K562 (cell line): ENCODE data around the gene PIGX. TPM values are rescaled to one million over a fixed set of nuclear protein-coding genes. Genes with fewer than 3 reads are reported as not detected.

Experiments
- CREB5 ChIP-seq: fragments of 250-450 bp; sonication (Bioruptor Pico); IDR thresholded peaks from 2 replicates; pipeline ENCODE4 v1.5.0; 2020; ENCODE audit warnings: mild to moderate bottlenecking
- ESRRB ChIP-seq: fragments of 250-450 bp; sonication (Bioruptor Pico); IDR thresholded peaks from 2 replicates; pipeline ENCODE4 v1.5.0; 2020; ENCODE audit warnings: mild to moderate bottlenecking, moderate library complexity, borderline replicate concordance
- ETV1 ChIP-seq: fragments of 450-650 bp; conservative IDR thresholded peaks from 2 replicates; pipeline ENCODE4 v1.6.1; 2016; ENCODE audit warnings: missing genetic modification characterization, control low read depth, low read depth, missing compliant biosample characterization
- FUS ChIP-seq: fragments of 200-400 bp; formaldehyde crosslinking; optimal IDR thresholded peaks from 2 replicates; pipeline ENCODE3; 2017; ENCODE audit warnings: low read depth, low read length
- KLF6 ChIP-seq: fragments of 250-450 bp; sonication (Bioruptor Pico); IDR thresholded peaks from 2 replicates; pipeline ENCODE4 v1.4.0; 2020; ENCODE audit warnings: mild to moderate bottlenecking, moderate library complexity, borderline replicate concordance
- L3MBTL2 ChIP-seq: fragments of 450-650 bp; IDR thresholded peaks from 2 replicates; pipeline ENCODE4 v1.6.1; 2016; ENCODE audit warnings: mild to moderate bottlenecking, moderate library complexity
- MIER1 ChIP-seq: fragments of 450-650 bp; IDR thresholded peaks from 2 replicates; pipeline ENCODE4 v1.6.1; 2016; ENCODE audit warnings: antibody characterized with exemption, mild to moderate bottlenecking, low read depth
- NFRKB ChIP-seq: fragments of 450-650 bp; IDR thresholded peaks from 2 replicates; pipeline ENCODE4 v1.6.1; 2016; ENCODE audit warnings: low read depth
- PHTF2 ChIP-seq: fragments of 250-450 bp; sonication (Bioruptor Pico); IDR thresholded peaks from 2 replicates; pipeline ENCODE4 v1.5.0; 2021; ENCODE audit warnings: mild to moderate bottlenecking
- POLR3G ChIP-seq: IDR thresholded peaks from 2 replicates; pipeline ENCODE4 v1.6.1; 2011; ENCODE audit not compliant: insufficient read length, insufficient replicate concordance; ENCODE audit errors: extremely low read depth
- PYGO2 ChIP-seq: fragments of 450-650 bp; IDR thresholded peaks from 2 replicates; pipeline ENCODE4 v1.6.1; 2016; ENCODE audit warnings: mild to moderate bottlenecking, missing genetic modification characterization, moderate library complexity, missing compliant biosample characterization
- SETDB1 ChIP-seq: IDR thresholded peaks from one replicate; pipeline ENCODE4 v1.6.1; 2012; ENCODE audit warnings: low read length, control low read depth, inconsistent platforms
- TCF15 ChIP-seq: fragments of 250-450 bp; sonication (Bioruptor Pico); IDR thresholded peaks from 2 replicates; pipeline ENCODE4 v1.8.0; 2022; ENCODE audit warnings: moderate library complexity, mild to moderate bottlenecking, inconsistent platforms
- TRIM28 ChIP-seq: fragments of 450-650 bp; IDR thresholded peaks from 2 replicates; pipeline ENCODE4 v1.6.1; 2017
- ZBTB11 ChIP-seq, 3 experiments: fragments of 200-800 bp in 1 of 3; fragments of 250-450 bp in 1 of 3; fragments of 450-650 bp in 1 of 3; sonication (Bioruptor Pico) in 1 of 3; sonication (Bioruptor generic) in 1 of 3; formaldehyde crosslinking in 1 of 3; IDR thresholded peaks; 2 replicates each; pipeline versions ENCODE4 v1.6.1 to v1.8.0; 2016 to 2022; ENCODE audit warnings: mild to moderate bottlenecking in 2 of 3, missing genetic modification characterization in 2 of 3, missing compliant biosample characterization in 1 of 3, moderate library complexity in 1 of 3
- ZNF655 ChIP-seq: fragments of 250-450 bp; sonication (Bioruptor Pico); IDR thresholded peaks from 2 replicates; pipeline ENCODE4 v1.5.0; 2021
- polyA plus RNA-seq, 8 experiments: library from polyadenylated mRNA; depleted of rRNA in 4 of 8; stranded (reverse) in 5 of 8; unstranded in 3 of 8; fragments of >200 nt; fragmentation: Nextera tagmentation in 2 of 8; fragmentation: Illumina TruSeq in 1 of 8; extraction: Ambion mirVana in 2 of 8; extraction: Trizol in 1 of 8; gene quantifications; 2 replicates each; pipeline versions ENCODE4 v1.2.1 to v1.2.3, GENCODE V29; 2011 to 2014; ENCODE audit warnings: inconsistent platforms in 1 of 8, missing spikeins in 1 of 8
- total RNA-seq, 7 experiments: library from RNA; depleted of rRNA in 6 of 7; stranded (reverse); fragments of >200 nt in 6 of 7; fragmentation: Illumina TruSeq in 2 of 7; extraction: Trizol in 2 of 7; gene quantifications; 2 replicates each; pipeline versions ENCODE4 v1.2.1 to v1.2.3, GENCODE V29; 2011 to 2021; ENCODE audit warnings: low replicate concordance in 1 of 7
- TF ChIP-seq, protein P1 (sequence below): sonication (generic); formaldehyde crosslinking; IDR thresholded peaks from 2 replicates; pipeline ENCODE4 v1.8.0; 2022; ENCODE audit warnings: missing genetic modification reagents, mild to moderate bottlenecking, moderate library complexity, borderline replicate concordance
- TF ChIP-seq, protein P2 (sequence below): fragments of 450-650 bp; formaldehyde crosslinking; IDR thresholded peaks from 2 replicates; pipeline ENCODE4 v1.4.0; 2020; ENCODE audit warnings: mild to moderate bottlenecking, moderate library complexity

Gene PIGX
- total and polyA plus RNA-seq, 9 of the 15 experiments (the other 6 are each of a cell fraction or from before 2014, with no cell fraction given), result 3.7 to 36.3 (median 26.9) TPM

GRCh38 chr3:196739671-196740480 lies 27.7 kb downstream of the PIGX start, which contains the start of gene PAK2 (continued):
- no peak for TF ChIP-seq CREB5 (CRISPR knock-in tag)
- no peak for TF ChIP-seq ZNF655 (CRISPR knock-in tag)
- no peak for TF ChIP-seq TRIM28
- no peak for TF ChIP-seq SETDB1
- peak; percentile 31; the same call in 1 of the 2 replicates for TF ChIP-seq NFRKB
- no peak for TF ChIP-seq KLF6 (CRISPR knock-in tag)
- TF ChIP-seq ETV1 (tag), result peak; percentile 73
- no peak for TF ChIP-seq POLR3G
- TF ChIP-seq ZBTB11 (CRISPR knock-in tag; IDR thresholded peaks at IDR 0.05), result peak in 1 of 3 experiments; percentile 84; a peak in 2 of 6 replicates
- TF ChIP-seq L3MBTL2, result no peak; the same call in 1 of the 2 replicates
- TF ChIP-seq, protein P1, sequence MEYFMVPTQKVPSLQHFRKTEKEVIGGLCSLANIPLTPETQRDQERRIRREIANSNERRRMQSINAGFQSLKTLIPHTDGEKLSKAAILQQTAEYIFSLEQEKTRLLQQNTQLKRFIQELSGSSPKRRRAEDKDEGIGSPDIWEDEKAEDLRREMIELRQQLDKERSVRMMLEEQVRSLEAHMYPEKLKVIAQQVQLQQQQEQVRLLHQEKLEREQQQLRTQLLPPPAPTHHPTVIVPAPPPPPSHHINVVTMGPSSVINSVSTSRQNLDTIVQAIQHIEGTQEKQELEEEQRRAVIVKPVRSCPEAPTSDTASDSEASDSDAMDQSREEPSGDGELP (CRISPR knock-in tag), result peak; percentile 52; the same call in 1 of the 2 replicates
- TF ChIP-seq FUS, result peak; percentile 77
- TF ChIP-seq MIER1, result no peak
- TF ChIP-seq, protein P2, sequence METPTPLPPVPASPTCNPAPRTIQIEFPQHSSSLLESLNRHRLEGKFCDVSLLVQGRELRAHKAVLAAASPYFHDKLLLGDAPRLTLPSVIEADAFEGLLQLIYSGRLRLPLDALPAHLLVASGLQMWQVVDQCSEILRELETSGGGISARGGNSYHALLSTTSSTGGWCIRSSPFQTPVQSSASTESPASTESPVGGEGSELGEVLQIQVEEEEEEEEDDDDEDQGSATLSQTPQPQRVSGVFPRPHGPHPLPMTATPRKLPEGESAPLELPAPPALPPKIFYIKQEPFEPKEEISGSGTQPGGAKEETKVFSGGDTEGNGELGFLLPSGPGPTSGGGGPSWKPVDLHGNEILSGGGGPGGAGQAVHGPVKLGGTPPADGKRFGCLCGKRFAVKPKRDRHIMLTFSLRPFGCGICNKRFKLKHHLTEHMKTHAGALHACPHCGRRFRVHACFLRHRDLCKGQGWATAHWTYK (CRISPR knock-in tag), result no peak
- TF ChIP-seq PHTF2 (CRISPR knock-in tag), result no peak
- no peak for TF ChIP-seq PYGO2 (tag)
- no peak for TF ChIP-seq TCF15 (CRISPR knock-in tag)
- no peak for TF ChIP-seq ESRRB (CRISPR knock-in tag)
